ENCODE results near the gene ABO. TPM values are rescaled to one million over a fixed set of nuclear protein-coding genes. Genes with fewer than 3 reads are reported as not detected.

ABO gene
- total RNA-seq, 6 donors from 2014 or later = 7.6 to 84.9 (median 35.4) TPM

GRCh38 chr9:133282464-133283238 lies 7.7 kb upstream of the ABO start:
- WGBS, 2 donors = 54 to 57% methylated on average over 7 of the region's 7 CpGs
- Histone ChIP-seq H3K4me1 (no peaks in the 10 kb centered on the region), H3K9me3 (no peaks in the 10 kb centered on the region), H3K27ac (peak overlapping the region in 1 of 4 donors; percentile 52), H3K27me3 (no peaks in the 10 kb centered on the region), H3K36me3 (no peaks in the 10 kb centered on the region), H3K4me3 (no peak overlapping the region)
- no peak for TF ChIP-seq POLR2A (IDR thresholded peaks at IDR 0.05)
- TF ChIP-seq EP300 (IDR thresholded peaks at IDR 0.05) = no peak
- no peak for TF ChIP-seq POLR2AphosphoS5 (IDR thresholded peaks at IDR 0.05)
- no peak for TF ChIP-seq CTCF (IDR thresholded peaks at IDR 0.05)
- DNase-seq (no peak), ATAC-seq (ENCODE audit: low FRiP score in 2 of 2) (no peak)

GRCh38 chr9:133280392-133280791 lies 5.4 kb upstream of the ABO start:
- H3K4me3 ChIP-seq = no peak overlapping the region
- no peak for ATAC-seq (ENCODE audit: low FRiP score in 2 of 2)
- no peak overlapping the region for H3K27ac ChIP-seq
- peaks cover 0 to 5% (median 2%) of the 10 kb centered on the region in 4 donors for H3K4me1 ChIP-seq
- TF ChIP-seq POLR2A (IDR thresholded peaks at IDR 0.05) (no peak), EP300 (IDR thresholded peaks at IDR 0.05) (no peak), POLR2AphosphoS5 (IDR thresholded peaks at IDR 0.05) (no peak), CTCF (IDR thresholded peaks at IDR 0.05) (no peak)
- H3K9me3 ChIP-seq = no peaks in the 10 kb centered on the region
- H3K36me3 ChIP-seq = no peaks in the 10 kb centered on the region
- WGBS, 2 donors = 71 to 78% methylated on average over 5 of the region's 5 CpGs
- H3K27me3 ChIP-seq = peaks cover 0 to 7% (median 0%) of the 10 kb centered on the region in 4 donors
- DNase-seq = no peak

- ATAC-seq (ENCODE audit: low FRiP score in 2 of 2) = no peak
- Histone ChIP-seq H3K27me3 (peaks cover 0 to 18% (median 4%) of the 10 kb centered on the region in 4 donors), H3K4me1 (peaks cover 0 to 17% (median 7%) of the 10 kb centered on the region in 4 donors), H3K9me3 (no peaks in the 10 kb centered on the region), H3K36me3 (no peaks in the 10 kb centered on the region), H3K27ac (no peak overlapping the region), H3K4me3 (no peak overlapping the region)
- TF ChIP-seq EP300 (IDR thresholded peaks at IDR 0.05) (no peak), CTCF (IDR thresholded peaks at IDR 0.05) (no peak), POLR2AphosphoS5 (IDR thresholded peaks at IDR 0.05) (no peak), POLR2A (IDR thresholded peaks at IDR 0.05) (no peak)
- DNase-seq = no peak
- 81 to 83% methylated on average over 12 of the region's 12 CpGs for WGBS, 2 donors
Measured at GRCh38 chr9:133278161-133279114, 3.4 kb upstream of the ABO start.

- no peaks in the 10 kb centered on the region for H3K36me3 ChIP-seq
- peaks cover 0 to 18% (median 4%) of the 10 kb centered on the region in 4 donors for H3K27me3 ChIP-seq
- H3K4me1 ChIP-seq = peaks cover 0 to 17% (median 7%) of the 10 kb centered on the region in 4 donors
- TF ChIP-seq CTCF (IDR thresholded peaks at IDR 0.05) (no peak), EP300 (IDR thresholded peaks at IDR 0.05) (no peak), POLR2A (IDR thresholded peaks at IDR 0.05) (no peak), POLR2AphosphoS5 (IDR thresholded peaks at IDR 0.05) (no peak)
- 73 to 77% methylated on average over 3 of the region's 4 CpGs for WGBS, 2 donors
- H3K27ac ChIP-seq = no peak overlapping the region
- H3K9me3 ChIP-seq = no peaks in the 10 kb centered on the region
- ATAC-seq (ENCODE audit: low FRiP score in 2 of 2) (no peak), DNase-seq (peak in 1 of 2 donors; percentile 25)
- H3K4me3 ChIP-seq = no peak overlapping the region
Measured at GRCh38 chr9:133277467-133277866, 2.5 kb upstream of the ABO start.
